Effector memory CD4-positive, alpha-beta T cell (primary cell): ENCODE results near the gene SLF1.

ENCODE experiments used
- DNase-seq, 3 donors: peaks; one replicate each; pipeline ENCODE4 v3.0.0-alpha.2; 2020
- H3K27ac ChIP-seq: 2 replicates; pipeline ENCODE4 v1.7.0; 2013; ENCODE audit warnings: mild to moderate bottlenecking, low read length, moderate library complexity; ENCODE audit not compliant: insufficient read depth, poor library complexity, severe bottlenecking
- H3K27me3 ChIP-seq: replicated peaks from 2 replicates; pipeline ENCODE4 v1.7.0; 2013; ENCODE audit warnings: mild to moderate bottlenecking, low read length; ENCODE audit not compliant: insufficient read depth, control insufficient read depth, poor library complexity, severe bottlenecking
- H3K36me3 ChIP-seq: 2 replicates; pipeline ENCODE4 v1.7.0; 2013; ENCODE audit warnings: mild to moderate bottlenecking, low read length, moderate library complexity; ENCODE audit not compliant: control insufficient read depth, insufficient read depth
- H3K4me1 ChIP-seq: 2 replicates; pipeline ENCODE4 v1.7.0; 2013; ENCODE audit warnings: low read length, mild to moderate bottlenecking; ENCODE audit not compliant: control insufficient read depth, insufficient read depth, poor library complexity, severe bottlenecking
- H3K4me3 ChIP-seq: 2 replicates; pipeline ENCODE4 v1.7.0; 2013; ENCODE audit warnings: low read length, low read depth, mild to moderate bottlenecking; ENCODE audit not compliant: insufficient read depth, poor library complexity, severe bottlenecking
- H3K9me3 ChIP-seq: 2 replicates; pipeline ENCODE4 v1.7.0; 2013; ENCODE audit warnings: mild to moderate bottlenecking, low read length, moderate library complexity; ENCODE audit not compliant: control insufficient read depth

The SLF1 gene

DNA sequence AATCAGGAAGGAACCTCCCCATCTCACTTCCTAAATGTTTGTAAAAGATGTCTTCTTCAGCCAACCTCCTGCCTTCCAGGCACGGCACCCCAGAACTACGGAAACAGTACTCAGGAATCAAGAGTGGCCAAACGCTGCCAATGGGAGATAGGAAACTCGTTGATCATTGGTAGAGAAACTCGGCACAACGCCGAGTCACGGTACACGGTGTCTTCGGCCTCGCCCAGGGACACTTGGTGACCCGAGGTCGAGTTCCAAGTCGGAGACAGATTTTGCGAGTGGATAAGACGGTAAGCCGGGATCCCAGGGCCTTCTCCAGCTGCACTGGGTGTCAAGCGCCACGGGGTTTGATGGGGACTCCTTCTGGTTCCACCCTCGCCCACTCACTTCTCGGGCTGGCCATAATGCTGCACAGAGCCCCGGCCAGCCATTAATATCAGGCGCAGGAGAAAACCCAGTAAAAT lies 408 bp upstream of the SLF1 start:
- Histone ChIP-seq H3K36me3 (no peaks in the 10 kb centered on the region), H3K4me1 (peaks cover 5% of the 10 kb centered on the region), H3K27me3 (no peaks in the 10 kb centered on the region), H3K4me3 (peak overlapping the region; percentile 84), H3K9me3 (no peaks in the 10 kb centered on the region), H3K27ac (peak overlapping the region; percentile 66)
- DNase-seq: peak; percentile 1 to 34 (median 28)

DNA sequence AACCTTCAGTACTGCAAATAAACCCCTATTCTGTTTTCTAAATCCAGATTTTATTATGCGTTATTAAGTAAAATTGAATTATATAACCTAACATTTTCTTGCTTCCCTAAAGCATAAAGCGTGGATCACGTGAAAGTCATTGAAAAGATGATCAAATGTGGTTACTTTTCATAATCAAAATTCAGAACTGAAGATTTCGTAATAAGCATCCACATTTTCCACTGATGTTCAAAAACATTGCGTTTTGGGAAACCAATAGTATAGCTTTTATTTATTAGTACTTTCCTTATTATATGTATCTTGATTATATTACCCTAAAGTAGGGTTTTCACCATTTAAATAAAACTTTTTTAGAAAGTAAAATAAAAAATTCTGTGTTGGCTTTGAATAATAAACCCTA lies 1.8 kb downstream of the SLF1 start:
- H3K4me1 ChIP-seq: peaks cover 5% of the 10 kb centered on the region
- no peaks in the 10 kb centered on the region for H3K9me3 ChIP-seq
- H3K27me3 ChIP-seq: no peaks in the 10 kb centered on the region
- no peak for DNase-seq
- no peaks in the 10 kb centered on the region for H3K36me3 ChIP-seq
- H3K27ac ChIP-seq: no peak overlapping the region
- H3K4me3 ChIP-seq: no peak overlapping the region

GRCh38 chr5:94621763-94622162 lies 3.3 kb downstream of the SLF1 start:
- peaks cover 5% of the 10 kb centered on the region for H3K4me1 ChIP-seq
- H3K27me3 ChIP-seq: no peaks in the 10 kb centered on the region
- H3K9me3 ChIP-seq: no peaks in the 10 kb centered on the region
- H3K4me3 ChIP-seq: no peak overlapping the region
- DNase-seq: no peak
- H3K27ac ChIP-seq: no peak overlapping the region
- H3K36me3 ChIP-seq: no peaks in the 10 kb centered on the region

DNA sequence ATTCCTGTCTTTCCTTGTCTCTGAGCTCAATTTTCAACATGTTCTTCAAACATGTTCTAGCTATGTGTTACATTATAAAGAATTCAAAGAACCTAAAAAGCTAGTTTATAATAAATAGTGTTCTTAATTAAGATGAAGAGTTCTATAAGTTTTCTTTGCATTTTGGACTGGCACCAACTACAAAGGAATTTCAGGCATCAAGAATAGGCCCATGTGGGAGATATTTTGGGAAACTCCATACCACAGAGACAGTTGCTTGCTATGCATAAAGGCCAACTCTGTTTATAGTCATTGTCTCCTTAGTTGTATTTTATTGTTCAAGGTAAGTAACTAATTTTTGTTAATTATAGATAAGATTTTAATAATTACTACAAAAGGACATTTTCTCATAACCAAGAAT lies 4.5 kb downstream of the SLF1 start:
- Histone ChIP-seq H3K36me3 (no peaks in the 10 kb centered on the region), H3K4me1 (no peaks in the 10 kb centered on the region), H3K27ac (no peak overlapping the region), H3K4me3 (no peak overlapping the region), H3K27me3 (no peaks in the 10 kb centered on the region), H3K9me3 (no peaks in the 10 kb centered on the region)
- DNase-seq: no peak

GRCh38 chr5:94623877-94624276 lies 5.4 kb downstream of the SLF1 start:
- no peak overlapping the region for H3K27ac ChIP-seq
- no peaks in the 10 kb centered on the region for H3K36me3 ChIP-seq
- no peak for DNase-seq
- no peaks in the 10 kb centered on the region for H3K4me1 ChIP-seq
- H3K27me3 ChIP-seq: no peaks in the 10 kb centered on the region
- no peaks in the 10 kb centered on the region for H3K9me3 ChIP-seq
- H3K4me3 ChIP-seq: no peak overlapping the region

DNA sequence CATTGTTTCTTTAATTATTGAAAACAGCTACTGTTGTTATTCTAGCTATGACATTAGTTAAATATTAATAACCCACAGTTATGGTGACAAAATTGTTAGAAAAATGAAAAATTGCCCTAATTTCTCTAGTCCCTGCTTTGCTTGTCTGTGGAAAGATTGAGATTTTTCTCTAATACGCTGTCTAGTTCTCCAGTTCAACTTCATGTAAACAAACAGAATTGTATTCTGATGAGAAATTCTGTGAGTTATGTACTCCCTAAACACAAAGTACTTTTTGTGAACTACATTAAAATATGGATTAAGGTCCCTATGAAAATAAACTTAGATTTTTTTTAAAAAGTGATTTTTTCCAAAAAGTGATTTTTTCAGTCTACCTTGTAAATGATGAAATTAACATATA lies 8.7 kb downstream of the SLF1 start:
- no peak for DNase-seq
- peaks cover 6% of the 10 kb centered on the region for H3K36me3 ChIP-seq
- H3K4me3 ChIP-seq: no peak overlapping the region
- H3K4me1 ChIP-seq: no peaks in the 10 kb centered on the region
- no peak overlapping the region for H3K27ac ChIP-seq
- no peaks in the 10 kb centered on the region for H3K27me3 ChIP-seq
- no peaks in the 10 kb centered on the region for H3K9me3 ChIP-seq

GRCh38 chr5:94632024-94632423 lies 13.6 kb downstream of the SLF1 start:
- Histone ChIP-seq H3K9me3 (no peaks in the 10 kb centered on the region), H3K4me3 (no peak overlapping the region), H3K36me3 (peaks cover 9% of the 10 kb centered on the region), H3K27me3 (no peaks in the 10 kb centered on the region), H3K4me1 (no peaks in the 10 kb centered on the region), H3K27ac (no peak overlapping the region)
- DNase-seq: no peak

DNA sequence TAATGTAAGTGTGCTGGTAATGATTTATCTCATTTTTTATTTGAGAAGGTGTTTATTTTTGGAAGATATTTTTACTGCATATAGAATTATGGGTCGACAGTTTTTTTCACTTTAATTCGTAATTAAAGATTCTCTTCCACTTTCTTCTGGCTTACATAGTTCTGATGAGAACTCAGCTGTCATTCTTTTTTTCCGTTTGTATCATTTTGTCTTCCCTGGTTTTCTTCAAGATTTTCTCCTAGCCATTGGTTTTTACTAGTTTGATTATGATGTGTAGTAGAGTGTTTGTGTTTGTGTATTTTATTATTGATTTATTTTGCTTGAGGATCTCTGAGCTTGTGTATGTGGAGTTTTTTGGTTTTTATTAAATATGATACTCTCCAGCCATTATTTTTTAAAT lies 21.7 kb downstream of the SLF1 start:
- H3K9me3 ChIP-seq: no peaks in the 10 kb centered on the region
- no peaks in the 10 kb centered on the region for H3K4me1 ChIP-seq
- no peaks in the 10 kb centered on the region for H3K36me3 ChIP-seq
- no peak overlapping the region for H3K4me3 ChIP-seq
- H3K27ac ChIP-seq: no peak overlapping the region
- DNase-seq: no peak
- H3K27me3 ChIP-seq: no peaks in the 10 kb centered on the region

- H3K36me3 ChIP-seq: no peaks in the 10 kb centered on the region
- no peaks in the 10 kb centered on the region for H3K27me3 ChIP-seq
- no peaks in the 10 kb centered on the region for H3K4me1 ChIP-seq
- DNase-seq: no peak
- H3K9me3 ChIP-seq: no peaks in the 10 kb centered on the region
- H3K4me3 ChIP-seq: no peak overlapping the region
- H3K27ac ChIP-seq: no peak overlapping the region
Observed at GRCh38 chr5:94645053-94645452, 26.6 kb downstream of the SLF1 start.

DNA sequence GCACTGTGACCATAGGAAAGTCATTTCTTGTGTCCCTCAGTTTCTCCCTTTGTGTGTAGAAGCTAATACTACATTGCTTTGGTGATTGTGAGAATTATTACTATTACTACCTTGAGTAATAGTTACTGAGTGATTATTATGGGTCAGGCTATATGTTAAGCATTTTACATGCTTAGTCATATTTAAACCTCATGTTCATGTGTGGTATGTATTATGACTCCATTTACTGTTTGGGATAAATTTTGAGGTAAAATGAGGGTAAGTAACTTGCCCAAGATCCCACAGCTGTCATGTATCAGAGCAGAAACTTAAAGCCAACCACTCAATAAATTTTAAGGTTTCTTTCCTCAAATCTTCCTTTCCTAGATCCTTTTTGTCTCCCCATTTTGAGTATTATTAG lies 28.3 kb downstream of the SLF1 start:
- DNase-seq: no peak
- H3K9me3 ChIP-seq: no peaks in the 10 kb centered on the region

DNA sequence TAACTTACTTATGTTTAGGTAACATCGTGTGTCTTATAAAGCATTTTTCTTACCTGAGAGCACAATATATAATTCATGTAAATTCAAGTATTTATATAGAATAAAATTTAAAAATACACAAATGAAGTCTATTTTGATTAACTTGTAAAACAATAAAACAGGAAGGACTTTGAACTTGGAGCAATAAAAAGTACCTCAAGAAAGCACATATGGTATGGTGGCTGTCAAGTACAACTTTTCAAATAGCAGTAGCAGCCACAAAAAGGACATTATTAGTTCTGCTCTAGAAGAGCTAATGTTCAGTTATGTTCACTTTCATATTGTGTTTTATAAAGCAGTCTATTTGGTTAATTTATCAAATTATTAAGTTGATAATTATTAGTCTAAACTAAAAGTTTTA lies 31.4 kb downstream of the SLF1 start:
- H3K27me3 ChIP-seq: no peaks in the 10 kb centered on the region
- H3K36me3 ChIP-seq: peaks cover 1% of the 10 kb centered on the region
- DNase-seq: no peak
- H3K4me1 ChIP-seq: no peaks in the 10 kb centered on the region
- H3K27ac ChIP-seq: no peak overlapping the region
- H3K4me3 ChIP-seq: no peak overlapping the region
- no peaks in the 10 kb centered on the region for H3K9me3 ChIP-seq

More for the DNA sequence above, 28.3 kb downstream of the SLF1 start:
- H3K27ac ChIP-seq: no peak overlapping the region
- H3K36me3 ChIP-seq: no peaks in the 10 kb centered on the region
- no peaks in the 10 kb centered on the region for H3K4me1 ChIP-seq
- H3K27me3 ChIP-seq: no peaks in the 10 kb centered on the region
- H3K4me3 ChIP-seq: no peak overlapping the region
